Measurements from ENCODE around the gene FBRS.

DNA sequence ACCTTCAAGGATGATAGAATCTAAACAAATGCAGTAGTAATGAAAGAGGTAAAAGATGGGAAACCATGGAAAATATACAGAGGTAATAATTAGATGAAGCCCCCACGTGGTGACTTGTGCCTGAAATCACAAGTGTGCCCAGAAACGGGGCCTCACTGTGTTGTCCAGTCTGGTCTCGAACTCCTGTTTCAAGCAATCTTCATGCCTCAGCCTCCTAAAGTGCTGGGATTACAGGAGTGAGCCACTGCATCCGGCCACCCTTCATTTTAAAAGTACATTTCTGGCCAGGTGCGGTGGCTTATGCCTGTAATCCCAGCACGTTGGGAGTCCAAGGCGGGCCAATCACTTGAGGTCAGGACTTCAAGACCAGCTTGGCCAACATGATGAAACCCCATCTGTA, 21.6 kb upstream of the FBRS start:
- no peak for TF ChIP-seq CTCF (IDR thresholded peaks at IDR 0.05; ENCODE audit: poor library complexity)
- TF ChIP-seq EZH2 (IDR thresholded peaks at IDR 0.05; ENCODE audit: borderline replicate concordance), result no peak
- no peak for TF ChIP-seq EZH2phosphoT487 (IDR thresholded peaks at IDR 0.05; ENCODE audit: low read depth, severe bottlenecking, unreplicated experiment)
